Suprapubic skin (tissue), 4 donors: Measurements from ENCODE around the gene CEP78. TPM values are rescaled to one million over a fixed set of nuclear protein-coding genes. Genes with fewer than 3 reads are reported as not detected.
A peak's percentile ranks its signal among the peaks of the same experiment; 100 is the strongest.

Source experiments
- DNase-seq, 2 donors: peaks; one replicate each; pipeline ENCODE4 v3.0.0-alpha.2; 2019; ENCODE audit warnings: low spot score in 2 of 2
- H3K27ac ChIP-seq: fragments of 200-600 bp; sonication (generic); one replicate; pipeline ENCODE4 v1.5.1; 2019
- H3K27me3 ChIP-seq: fragments of 200-600 bp; sonication (generic); one replicate; pipeline ENCODE4 v1.5.1; 2019
- H3K36me3 ChIP-seq: fragments of 200-600 bp; sonication (generic); one replicate; pipeline ENCODE4 v1.5.1; 2019
- H3K4me1 ChIP-seq: fragments of 200-600 bp; sonication (generic); one replicate; pipeline ENCODE4 v1.5.1; 2019
- H3K4me3 ChIP-seq: fragments of 200-600 bp; sonication (generic); one replicate; pipeline ENCODE4 v1.5.1; 2019; ENCODE audit warnings: mild to moderate bottlenecking
- H3K9me3 ChIP-seq: fragments of 200-600 bp; sonication (generic); one replicate; pipeline ENCODE4 v1.5.1; 2019
- CTCF ChIP-seq, 2 donors: fragments of 200-600 bp in 1 of 2; fragments of 450-650 bp in 1 of 2; sonication (generic) in 1 of 2; IDR thresholded peaks; one replicate each; pipeline ENCODE4 v1.5.1; 2016 to 2019; ENCODE audit warnings: antibody characterized with exemption in 2 of 2, mild to moderate bottlenecking in 1 of 2, moderate library complexity in 1 of 2
- EP300 ChIP-seq: sonication (generic); formaldehyde crosslinking; IDR thresholded peaks from one replicate; pipeline ENCODE4 v1.6.1; 2017; ENCODE audit warnings: antibody characterized with exemption
- POLR2A ChIP-seq, 2 donors: fragments of 450-650 bp; IDR thresholded peaks; one replicate each; pipeline ENCODE4 v1.6.1; 2017; ENCODE audit warnings: antibody characterized with exemption in 2 of 2, mild to moderate bottlenecking in 2 of 2, moderate library complexity in 2 of 2
- POLR2AphosphoS5 ChIP-seq, 3 donors: sonication (generic); formaldehyde crosslinking; IDR thresholded peaks; one replicate each; pipeline ENCODE4 v1.6.1; 2017; ENCODE audit warnings: antibody characterized with exemption in 3 of 3
- WGBS: methylation state at CpG from one replicate; pipeline ENCODE4 v1.1.5; 2018; 5-methylcytosine and 5-hydroxymethylcytosine counted together
- total RNA-seq, 4 donors: library from RNA; depleted of rRNA; stranded (reverse); fragments of >200 nt; gene quantifications; one replicate each; pipeline ENCODE4 v1.1.0, GENCODE V29; 2016

Gene CEP78
- total RNA-seq, 4 donors from 2014 or later: 8.7 to 15.0 (median 11.7) TPM

GRCh38 chr9:78262655-78263054 lies 26.8 kb downstream of the CEP78 start:
- H3K4me1 ChIP-seq: no peaks in the 10 kb centered on the region
- no peak overlapping the region for H3K4me3 ChIP-seq
- no peaks in the 10 kb centered on the region for H3K27me3 ChIP-seq
- H3K27ac ChIP-seq: no peak overlapping the region
- no peaks in the 10 kb centered on the region for H3K9me3 ChIP-seq
- no peak for DNase-seq
- TF ChIP-seq POLR2AphosphoS5 (IDR thresholded peaks at IDR 0.05) (no peak), CTCF (IDR thresholded peaks at IDR 0.05) (no peak), EP300 (no peak), POLR2A (IDR thresholded peaks at IDR 0.05) (no peak)
- WGBS: 74% methylated on average over 2 of the region's 2 CpGs
- H3K36me3 ChIP-seq: peaks cover 10% of the 10 kb centered on the region

- WGBS: 92% methylated on average over 4 of the region's 4 CpGs
- H3K36me3 ChIP-seq: peaks cover 23% of the 10 kb centered on the region
- no peaks in the 10 kb centered on the region for H3K9me3 ChIP-seq
- H3K4me3 ChIP-seq: no peak overlapping the region
- H3K4me1 ChIP-seq: no peaks in the 10 kb centered on the region
- no peak for DNase-seq
- H3K27me3 ChIP-seq: no peaks in the 10 kb centered on the region
- H3K27ac ChIP-seq: no peak overlapping the region
- TF ChIP-seq POLR2AphosphoS5 (IDR thresholded peaks at IDR 0.05): no peak
- TF ChIP-seq CTCF (IDR thresholded peaks at IDR 0.05): no peak
- TF ChIP-seq EP300: no peak
- no peak for TF ChIP-seq POLR2A (IDR thresholded peaks at IDR 0.05)
These were observed 32.0 kb downstream of the CEP78 start for GRCh38 chr9:78267889-78268288.

- H3K36me3 ChIP-seq: peaks cover 23% of the 10 kb centered on the region
- no peak for DNase-seq
- no peak overlapping the region for H3K4me3 ChIP-seq
- no peaks in the 10 kb centered on the region for H3K4me1 ChIP-seq
- H3K9me3 ChIP-seq: no peaks in the 10 kb centered on the region
- no peak for TF ChIP-seq EP300
- H3K27me3 ChIP-seq: no peaks in the 10 kb centered on the region
- H3K27ac ChIP-seq: no peak overlapping the region
These were observed 33.9 kb downstream of the CEP78 start for GRCh38 chr9:78269784-78270183.

- H3K9me3 ChIP-seq: no peaks in the 10 kb centered on the region
- no peaks in the 10 kb centered on the region for H3K4me1 ChIP-seq
- H3K36me3 ChIP-seq: peaks cover 13% of the 10 kb centered on the region
- H3K4me3 ChIP-seq: no peak overlapping the region
- H3K27ac ChIP-seq: no peak overlapping the region
- H3K27me3 ChIP-seq: no peaks in the 10 kb centered on the region
- DNase-seq: no peak
- TF ChIP-seq EP300 (no peak), POLR2AphosphoS5 (IDR thresholded peaks at IDR 0.05) (no peak), POLR2A (IDR thresholded peaks at IDR 0.05) (no peak), CTCF (IDR thresholded peaks at IDR 0.05) (no peak)
These were observed 36.4 kb downstream of the CEP78 start for GRCh38 chr9:78272307-78272706.

- H3K36me3 ChIP-seq: peaks cover 5% of the 10 kb centered on the region
- H3K4me3 ChIP-seq: no peak overlapping the region
- no peaks in the 10 kb centered on the region for H3K9me3 ChIP-seq
- WGBS: 100% methylated on average over 3 of the region's 3 CpGs
- H3K4me1 ChIP-seq: peaks cover 10% of the 10 kb centered on the region
- no peak overlapping the region for H3K27ac ChIP-seq
- no peaks in the 10 kb centered on the region for H3K27me3 ChIP-seq
- TF ChIP-seq POLR2A (IDR thresholded peaks at IDR 0.05) (no peak), CTCF (IDR thresholded peaks at IDR 0.05) (no peak), EP300 (no peak), POLR2AphosphoS5 (IDR thresholded peaks at IDR 0.05) (no peak)
- DNase-seq: no peak
These were observed 37.9 kb downstream of the CEP78 start for GRCh38 chr9:78273761-78274160.

GRCh38 chr9:78278177-78278777 lies 42.4 kb downstream of the CEP78 start:
- no peaks in the 10 kb centered on the region for H3K36me3 ChIP-seq
- H3K27me3 ChIP-seq: no peaks in the 10 kb centered on the region
- H3K4me3 ChIP-seq: no peak overlapping the region
- H3K27ac ChIP-seq: peak overlapping the region; percentile 46
- no peaks in the 10 kb centered on the region for H3K9me3 ChIP-seq
- TF ChIP-seq POLR2AphosphoS5 (IDR thresholded peaks at IDR 0.05): peak in 1 of 3 donors; percentile 6
- TF ChIP-seq EP300: no peak
- H3K4me1 ChIP-seq: peaks cover 25% of the 10 kb centered on the region
- DNase-seq: no peak
- 38% methylated on average over 5 of the region's 5 CpGs for WGBS
